HG03066 (cell line): Measurements from ENCODE around the gene UFD1.

Experiments
- ATAC-seq: cut with Tn5 transposase; IDR thresholded peaks from one replicate; pipeline ENCODE4 v1.9.1; 2021; ENCODE audit warnings: low read depth; ENCODE audit not compliant: unreplicated experiment

The UFD1 gene

DNA sequence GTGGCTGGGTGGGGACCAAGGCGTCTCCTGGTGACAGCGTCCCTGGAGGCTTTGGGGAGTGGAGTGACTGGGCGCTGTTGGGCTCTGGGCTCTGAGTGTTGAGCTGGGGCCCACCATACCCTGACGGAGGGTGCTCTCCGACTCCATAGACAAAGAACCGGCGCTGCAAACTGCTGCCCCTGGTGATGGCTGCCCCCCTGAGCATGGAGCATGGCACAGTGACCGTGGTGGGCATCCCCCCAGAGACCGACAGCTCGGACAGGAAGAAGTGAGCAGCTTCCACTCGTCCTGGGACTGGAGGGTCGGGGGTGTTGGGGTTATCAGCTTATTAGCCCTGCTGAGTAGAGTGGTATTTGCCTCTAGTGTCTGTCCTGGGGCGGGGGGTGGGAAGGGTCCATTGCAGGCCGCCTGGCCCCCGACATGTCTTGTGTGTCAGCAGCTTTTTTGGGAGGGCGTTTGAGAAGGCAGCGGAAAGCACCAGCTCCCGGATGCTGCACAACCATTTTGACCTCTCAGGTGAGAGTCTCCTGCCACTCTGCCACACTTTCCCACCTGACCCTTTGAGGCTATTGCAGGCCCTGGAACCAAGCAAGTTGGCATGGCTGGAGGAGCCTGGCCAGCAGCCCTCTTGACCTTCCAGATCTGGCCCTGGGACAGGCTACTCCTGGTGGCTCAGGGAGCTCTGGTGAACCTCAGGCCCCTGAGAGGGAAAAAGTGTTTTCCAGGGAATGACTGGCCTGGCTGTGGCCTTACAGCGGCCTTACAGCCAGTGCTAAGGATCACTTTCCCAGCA, 37.6 kb upstream of the UFD1 start:
- ATAC-seq, result no peak

DNA sequence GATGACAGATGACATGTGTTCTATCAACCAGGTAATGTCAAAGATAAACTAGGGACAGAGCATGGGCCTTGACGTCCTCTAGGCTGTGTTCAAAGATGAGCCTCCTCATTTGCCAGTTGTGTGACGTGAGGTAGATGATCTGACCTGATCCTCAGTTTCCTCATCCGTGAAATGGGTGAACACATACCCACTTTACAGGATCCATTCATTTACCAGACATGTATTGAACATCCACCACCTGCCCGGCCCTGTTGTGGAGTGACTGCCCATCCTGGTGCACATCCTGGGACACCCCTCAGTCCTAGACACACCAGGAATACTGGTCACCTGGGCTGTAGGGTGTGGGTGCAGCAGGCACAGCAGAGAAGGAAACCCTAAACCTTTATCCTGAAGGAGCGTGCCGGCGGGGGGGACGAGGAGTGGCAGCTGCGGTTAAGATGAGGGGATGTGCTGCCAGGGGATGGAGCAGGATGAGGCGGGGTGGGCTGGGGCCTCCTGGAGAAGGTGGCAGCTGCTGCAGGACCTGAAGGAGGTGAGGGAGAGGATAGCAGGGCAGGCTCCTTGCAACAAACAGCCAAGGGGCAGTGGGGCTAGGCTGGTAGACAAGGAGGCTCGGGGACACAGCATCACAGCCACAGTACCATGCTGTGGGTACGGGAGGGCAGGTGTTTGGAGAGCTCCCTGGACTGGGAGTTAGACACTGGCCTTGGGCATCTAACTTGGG, 36.8 kb upstream of the UFD1 start:
- no peak for ATAC-seq

DNA sequence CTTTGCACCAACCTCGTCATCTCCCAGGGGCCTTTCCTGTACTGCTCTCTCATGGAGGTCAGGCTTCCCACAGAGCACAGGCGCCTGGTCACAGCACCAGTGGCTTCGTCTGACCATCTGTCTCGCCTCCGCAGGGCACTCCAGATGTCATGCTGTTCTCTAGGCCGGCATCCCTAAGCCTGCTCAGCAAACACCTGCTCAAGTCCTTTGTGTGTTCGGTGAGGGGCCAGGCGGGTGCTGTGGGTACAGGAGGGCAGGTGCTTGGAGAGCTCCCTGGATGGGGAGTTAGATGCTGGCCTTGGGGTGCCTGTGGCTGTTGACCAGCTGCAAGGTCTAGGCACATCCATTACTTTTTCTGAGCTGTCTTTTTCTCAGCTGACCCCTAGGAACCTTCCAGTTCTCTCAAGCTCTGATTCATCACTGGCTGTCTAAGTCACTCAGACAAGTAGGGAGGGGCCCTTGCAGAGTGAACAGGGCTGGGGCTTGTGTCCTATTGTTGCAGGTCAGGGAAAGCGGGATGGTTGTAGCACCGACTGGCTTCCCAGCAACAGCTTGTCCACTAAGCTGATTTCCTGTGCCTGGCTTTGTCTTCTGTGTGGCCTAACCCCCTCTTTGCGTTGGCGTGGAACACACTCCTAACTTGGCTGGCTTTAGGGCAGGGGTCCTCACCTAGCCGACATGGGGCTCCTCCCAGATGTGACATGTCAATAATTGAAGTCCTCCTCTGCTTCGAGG, 36.0 kb upstream of the UFD1 start:
- ATAC-seq, result no peak

DNA sequence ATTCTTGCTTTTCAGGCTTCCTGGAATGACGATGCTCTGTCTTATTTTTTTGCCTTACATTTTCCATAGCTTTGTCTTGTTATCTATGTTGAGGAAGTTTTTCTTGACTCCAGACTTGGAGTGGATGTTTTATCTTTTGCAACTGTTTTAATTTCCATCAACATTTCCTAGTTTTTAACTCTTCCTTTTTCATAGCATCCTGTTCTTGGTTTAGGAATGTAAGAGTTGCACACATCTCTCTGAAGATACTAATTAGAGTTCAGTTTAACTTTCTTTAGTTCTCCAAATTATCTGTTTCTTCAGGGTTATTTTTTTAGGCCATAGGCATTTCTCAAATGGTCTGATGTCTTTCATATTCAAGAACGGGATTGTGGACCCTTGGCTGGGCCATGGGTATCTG, 34.8 kb upstream of the UFD1 start:
- no peak for ATAC-seq

DNA sequence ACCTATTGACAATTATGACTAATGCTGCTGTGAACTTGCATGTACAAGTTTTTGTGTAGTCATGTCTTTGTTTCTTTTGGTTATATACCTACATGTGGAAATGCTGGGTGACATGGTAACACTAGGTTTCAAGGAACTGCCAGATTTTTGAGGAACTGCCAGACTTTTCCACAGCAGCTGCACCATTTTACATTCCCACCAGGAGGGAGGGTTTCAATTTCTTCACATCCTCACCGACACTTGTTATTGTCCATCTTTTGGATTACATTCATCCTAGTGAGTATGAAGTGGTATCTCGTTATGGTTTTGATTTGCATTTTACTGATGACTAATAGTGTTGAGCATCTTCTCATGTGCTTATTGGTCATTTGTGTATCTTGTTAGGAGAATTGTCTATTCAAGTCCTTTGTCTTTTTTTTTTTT, 31.9 kb upstream of the UFD1 start:
- ATAC-seq, result no peak

DNA sequence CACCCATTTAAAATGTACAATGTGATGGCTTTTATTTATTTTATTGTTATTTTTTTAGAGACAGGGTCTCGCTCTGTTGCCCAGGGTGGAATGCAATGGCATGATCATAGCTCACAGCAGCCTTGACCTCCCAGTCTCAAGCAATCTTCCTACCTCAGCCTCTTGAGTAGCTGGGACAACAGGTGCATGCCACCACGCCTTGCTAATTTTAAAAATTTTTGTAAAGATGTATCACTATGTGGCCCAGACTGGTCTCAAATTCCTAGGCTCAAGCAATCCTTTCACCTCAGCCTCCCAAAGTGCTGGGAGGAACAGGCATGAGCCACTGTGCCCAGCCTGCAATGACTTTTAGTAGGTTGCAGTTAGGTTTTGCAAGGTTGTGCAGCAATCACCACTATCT, 30.9 kb upstream of the UFD1 start:
- no peak for ATAC-seq

DNA sequence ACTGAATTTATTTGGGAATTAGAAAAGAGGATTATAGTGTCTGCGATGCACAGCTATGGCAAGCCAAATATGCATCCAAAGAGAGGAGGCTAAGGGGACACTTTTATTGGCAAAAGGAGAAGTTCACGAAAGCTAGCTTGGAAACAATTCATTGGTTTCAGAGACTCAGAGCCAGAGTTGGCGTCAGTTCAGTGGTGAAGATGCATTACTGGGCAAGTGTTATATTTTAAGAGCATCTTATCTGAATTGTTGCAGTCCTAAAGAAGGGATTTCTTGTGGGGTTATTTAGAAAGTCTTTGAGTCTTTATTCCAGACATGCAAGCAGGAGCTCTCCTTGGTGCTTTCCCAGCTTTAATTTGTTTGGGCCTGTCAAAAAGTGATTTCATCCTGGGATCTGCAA, 30.2 kb upstream of the UFD1 start:
- no peak for ATAC-seq

DNA sequence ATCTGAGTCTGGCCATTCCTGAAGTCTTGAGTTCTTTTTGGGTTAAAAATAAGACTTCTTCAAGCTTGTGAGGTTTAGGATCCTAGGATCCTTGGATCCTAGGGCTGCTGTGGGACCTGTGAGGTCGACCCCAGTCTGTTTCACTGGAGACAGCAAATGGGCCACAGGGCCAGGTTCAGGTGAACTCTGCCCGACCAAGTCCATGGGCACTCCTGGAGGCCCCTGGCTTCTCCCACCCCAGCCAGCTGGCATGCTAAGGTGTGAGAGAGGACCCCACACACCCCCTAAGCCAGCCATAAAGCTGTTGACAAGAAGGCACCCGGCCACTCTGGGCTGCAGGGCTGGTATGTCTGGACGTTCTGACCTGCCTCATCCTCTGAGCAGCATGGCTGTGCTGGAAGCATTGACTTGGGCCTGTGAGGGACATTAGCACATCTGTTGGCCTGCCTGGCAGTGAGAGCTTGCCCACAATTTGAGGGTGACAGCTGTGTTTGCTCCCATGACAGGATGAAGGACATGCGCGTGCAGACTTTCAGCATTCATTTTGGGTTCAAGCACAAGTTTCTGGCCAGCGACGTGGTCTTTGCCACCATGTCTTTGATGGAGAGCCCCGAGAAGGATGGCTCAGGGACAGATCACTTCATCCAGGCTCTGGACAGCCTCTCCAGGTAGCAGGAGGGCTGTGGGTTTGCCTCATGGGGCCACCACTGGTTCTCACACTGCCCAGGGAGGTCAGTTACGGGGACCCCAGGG, 29.2 kb upstream of the UFD1 start:
- no peak for ATAC-seq

DNA sequence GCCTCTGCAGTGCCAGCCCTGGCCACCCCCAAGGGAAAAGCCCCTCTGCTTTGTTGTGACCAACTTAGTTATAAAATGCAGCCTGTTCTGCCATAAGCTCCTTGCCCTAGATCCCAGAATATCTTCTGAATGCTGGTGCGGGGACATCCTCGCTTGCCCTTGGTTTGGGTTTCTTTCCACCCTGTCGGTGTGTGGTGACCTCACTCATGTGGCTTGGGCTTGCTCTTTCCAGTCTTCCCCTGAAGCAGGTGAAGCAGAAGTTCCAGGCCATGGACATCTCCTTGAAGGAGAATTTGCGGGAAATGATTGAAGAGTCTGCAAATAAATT, 28.5 kb upstream of the UFD1 start:
- ATAC-seq, result no peak

DNA sequence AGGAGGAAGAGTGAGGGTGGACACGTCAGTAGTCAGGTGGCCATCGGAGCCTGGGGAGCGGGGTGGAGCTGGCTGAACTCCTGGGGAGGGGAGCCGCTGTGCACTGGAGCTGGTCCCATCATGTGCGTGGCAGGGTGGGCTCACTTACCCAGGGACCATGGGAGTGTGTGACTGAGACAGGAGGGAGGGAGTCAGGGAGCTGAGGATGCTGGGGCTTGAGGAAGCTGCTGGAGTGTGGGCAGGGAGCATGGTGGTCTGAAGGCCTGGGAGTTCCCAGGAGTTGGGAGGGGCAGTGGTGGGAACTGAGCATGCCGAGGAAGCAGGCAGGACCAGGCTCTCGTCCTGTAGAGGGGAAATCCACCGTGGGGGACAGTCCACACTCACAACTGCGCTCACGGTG, 27.2 kb upstream of the UFD1 start:
- ATAC-seq, result no peak

DNA sequence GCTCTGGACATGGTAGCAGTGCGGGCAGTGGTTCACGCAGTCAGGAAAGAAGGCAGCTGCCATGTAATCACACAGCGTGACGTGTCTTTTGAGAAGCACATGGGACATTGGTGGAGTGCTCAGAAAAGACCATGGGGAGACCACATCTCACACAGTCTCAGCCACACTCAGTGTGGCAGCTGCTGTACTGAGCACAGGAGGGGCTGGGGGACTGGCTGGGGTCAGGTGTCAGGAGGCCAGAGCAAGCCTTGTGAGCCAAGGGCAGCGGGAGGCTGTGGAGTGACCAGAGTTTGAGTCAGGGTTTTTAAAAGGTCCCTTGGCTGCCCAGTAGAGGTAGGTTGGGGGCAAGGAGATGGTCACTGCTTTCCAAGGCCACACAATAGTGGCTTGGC, 26.7 kb upstream of the UFD1 start:
- no peak for ATAC-seq

DNA sequence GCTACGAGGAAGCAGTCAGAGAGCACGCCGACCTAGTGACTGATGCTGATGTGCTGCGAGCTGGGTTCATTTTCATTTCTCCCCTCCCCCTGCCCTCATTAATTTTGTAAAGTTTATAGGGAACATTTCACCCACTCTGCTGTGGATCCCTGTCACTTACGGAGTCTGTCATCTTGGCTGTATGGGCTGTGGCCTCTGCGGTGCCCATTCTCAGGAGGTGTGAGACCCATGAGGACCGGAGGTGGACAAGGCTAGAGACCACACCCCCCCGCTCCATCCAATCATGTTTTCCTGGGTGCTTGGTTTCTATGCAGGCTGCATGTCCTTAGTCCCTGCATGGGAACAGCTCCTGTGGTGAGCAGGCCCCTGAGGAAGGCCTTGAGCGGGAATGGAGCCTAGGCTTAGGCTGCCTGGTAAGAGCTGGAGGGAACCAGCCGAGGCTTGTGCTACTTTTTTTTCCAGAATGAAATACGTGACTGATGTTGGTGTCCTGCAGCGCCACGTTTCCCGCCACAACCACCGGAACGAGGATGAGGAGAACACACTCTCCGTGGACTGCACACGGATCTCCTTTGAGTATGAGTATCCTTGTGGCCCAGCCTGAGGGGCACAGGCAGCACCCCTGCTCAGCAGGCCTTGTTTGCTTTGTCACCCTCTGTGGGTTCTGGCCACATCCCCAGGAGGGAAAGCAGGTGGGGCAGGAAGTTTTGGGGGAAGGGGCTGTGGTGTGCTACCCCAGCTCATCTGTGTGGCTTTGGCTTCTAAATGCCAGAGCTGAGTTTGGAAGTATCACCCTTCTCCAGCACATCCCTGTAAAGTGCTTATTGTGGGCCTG, 26.1 kb upstream of the UFD1 start:
- ATAC-seq, result no peak

DNA sequence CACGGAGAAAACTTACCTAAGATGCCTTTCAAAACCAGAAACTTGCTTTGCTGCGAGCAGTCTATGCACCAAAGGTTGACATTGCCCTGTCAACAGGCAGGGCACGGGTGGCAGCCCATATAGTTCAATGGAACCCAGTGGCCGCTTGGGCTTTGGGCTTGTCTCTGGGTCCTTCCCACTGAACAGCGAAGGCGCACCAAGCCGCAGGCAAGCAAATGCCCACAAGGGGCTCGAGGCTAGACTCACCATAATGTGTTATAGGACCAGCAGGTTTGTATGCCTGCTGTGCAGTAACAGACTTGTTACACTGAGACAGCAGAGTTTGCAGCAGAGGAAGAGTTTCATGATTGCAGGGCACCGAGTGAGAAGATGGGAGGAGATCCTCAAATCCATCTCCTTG, 24.9 kb upstream of the UFD1 start:
- ATAC-seq, result no peak

DNA sequence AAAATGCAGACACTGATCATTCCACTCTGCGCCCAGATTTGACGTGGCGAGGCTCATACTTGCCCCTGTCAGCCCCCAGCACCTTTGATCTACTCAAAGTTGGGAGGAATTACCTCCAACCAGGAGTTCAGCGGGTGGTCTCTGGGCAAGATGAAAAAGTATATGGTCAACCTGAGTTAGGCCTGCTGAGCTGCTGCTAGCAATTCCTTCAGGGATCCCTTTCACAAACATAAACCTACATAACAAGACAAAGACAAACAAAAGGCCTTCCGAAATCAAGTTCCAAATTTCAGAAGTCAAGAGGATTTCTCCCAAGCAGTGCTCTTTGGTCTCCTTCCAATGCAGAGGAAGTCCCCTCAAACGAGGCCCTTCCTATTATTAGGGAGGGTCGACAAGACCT, 24.4 kb upstream of the UFD1 start:
- no peak for ATAC-seq

DNA sequence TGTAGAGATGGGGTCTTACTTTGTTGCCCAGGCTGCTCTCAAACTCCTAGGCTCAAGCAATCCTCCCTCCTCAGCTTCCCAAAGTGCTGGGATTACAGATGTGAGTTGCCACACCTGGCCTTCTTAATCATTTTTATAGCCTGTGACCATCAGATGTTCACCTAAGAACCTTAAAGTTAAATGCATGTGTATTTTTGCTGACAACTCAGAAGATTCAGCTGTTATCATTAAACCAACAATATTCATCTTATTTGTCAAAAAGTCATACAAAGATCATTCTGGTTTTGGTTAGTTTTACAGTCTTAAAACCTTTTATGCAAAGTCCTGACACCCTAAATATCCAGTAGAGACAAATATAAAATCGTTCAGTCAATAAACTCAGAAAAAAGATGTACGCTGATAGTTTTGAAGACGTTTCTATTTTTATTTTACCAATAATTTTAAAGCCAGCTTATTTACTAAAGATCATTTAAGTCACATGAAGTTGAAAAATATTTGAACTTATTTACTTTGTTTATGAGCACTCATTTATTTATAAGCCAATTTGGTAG, 23.0 kb upstream of the UFD1 start:
- no peak for ATAC-seq

DNA sequence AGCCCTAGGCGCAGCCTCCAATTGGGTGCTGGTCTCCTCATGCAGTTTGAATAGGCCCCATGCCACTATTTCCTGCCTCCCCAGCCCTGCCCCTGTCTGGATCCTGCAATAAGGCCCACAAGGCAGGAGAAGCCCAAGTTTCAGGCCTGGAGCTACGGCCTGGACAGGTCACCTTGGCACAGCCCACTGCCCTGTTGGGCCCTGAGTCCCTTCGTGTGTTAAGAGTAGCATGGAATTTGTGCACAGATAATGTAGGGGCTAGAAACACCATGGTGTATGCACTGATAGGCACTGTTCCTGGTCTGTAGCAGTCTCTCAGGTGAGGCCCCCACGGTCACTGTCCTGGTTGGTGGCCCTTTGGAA, 20.9 kb upstream of the UFD1 start:
- no peak for ATAC-seq

DNA sequence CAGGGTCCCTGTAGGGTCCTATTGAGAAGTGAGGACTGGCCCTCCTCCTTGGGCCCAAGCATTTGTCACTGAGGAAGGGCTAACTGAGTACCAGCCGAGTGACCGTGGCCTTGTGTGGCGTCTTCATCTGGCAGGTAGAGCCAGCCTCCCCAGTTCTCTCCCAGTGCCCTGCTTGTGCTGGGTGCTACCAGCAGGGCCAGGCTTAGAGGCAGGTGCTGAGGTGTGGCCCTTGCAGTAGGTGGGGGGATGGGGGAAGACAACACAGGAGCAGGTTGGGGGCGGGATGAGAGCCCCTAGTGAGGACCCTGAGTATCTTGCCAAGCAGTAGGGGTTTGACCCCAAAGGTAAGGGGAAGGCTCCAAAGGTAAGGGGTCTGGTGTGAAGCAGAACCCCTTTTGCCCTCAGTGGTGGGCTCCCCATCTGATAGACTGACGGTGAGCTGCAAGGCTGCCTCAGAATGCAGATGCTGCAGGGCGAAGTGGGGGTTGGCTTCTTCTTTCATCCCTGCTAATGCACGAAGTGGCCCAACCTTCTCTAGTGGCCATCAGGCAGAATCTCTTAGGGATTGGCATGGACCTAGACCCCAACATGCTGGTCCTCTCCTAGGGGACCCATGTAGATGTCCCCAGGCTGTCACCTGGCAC, 20.4 kb upstream of the UFD1 start:
- ATAC-seq, result no peak

DNA sequence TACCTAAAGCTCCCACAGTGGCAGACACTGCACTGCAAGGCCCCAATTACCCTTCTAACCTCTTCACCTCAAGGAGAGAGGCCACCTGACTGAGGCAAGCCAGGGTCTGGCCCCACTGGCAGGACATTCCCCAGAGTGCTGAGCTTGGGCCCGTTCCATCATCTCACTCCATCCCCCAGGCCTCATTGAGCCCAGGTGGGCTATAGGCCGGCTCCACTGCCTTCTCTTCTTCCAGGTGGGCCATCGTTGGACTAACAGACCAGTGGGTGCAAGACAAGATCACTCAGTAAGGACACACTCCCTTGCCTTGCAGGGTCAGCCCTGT, 19.8 kb upstream of the UFD1 start:
- ATAC-seq, result no peak

DNA sequence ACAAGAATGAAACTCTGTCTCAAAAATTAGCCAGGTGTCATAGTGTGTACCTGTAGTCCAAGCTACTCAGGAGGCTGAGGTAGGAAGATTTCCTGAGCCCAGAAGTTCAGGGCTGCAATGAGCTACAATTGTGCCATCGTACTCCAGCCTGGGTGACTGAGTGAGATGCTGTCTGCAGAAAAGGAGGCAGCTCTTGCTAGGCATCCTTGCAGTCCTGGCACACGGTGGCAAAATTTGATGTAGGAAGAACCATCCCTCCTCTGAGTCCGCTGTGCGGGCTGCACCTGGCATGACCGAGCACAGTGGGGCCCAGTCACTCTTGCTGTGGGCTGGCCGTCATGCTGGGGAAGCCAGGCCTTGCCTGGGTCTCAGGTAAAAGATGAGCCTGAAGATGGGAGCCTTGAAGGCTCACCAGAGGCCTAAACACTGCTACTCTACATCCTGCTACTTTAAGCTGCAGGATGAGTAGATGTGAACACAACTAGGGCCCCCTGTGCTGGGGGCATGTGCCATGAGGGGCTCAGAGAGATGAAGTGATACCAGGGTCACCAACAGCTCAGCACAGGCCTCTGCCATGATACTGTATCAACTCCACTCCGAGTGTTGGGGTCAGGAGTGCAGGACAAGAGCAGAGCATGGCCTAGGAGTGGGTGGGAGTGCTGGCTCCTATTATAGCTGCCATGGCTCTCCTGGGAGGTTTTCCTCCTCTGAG, 19.3 kb upstream of the UFD1 start:
- ATAC-seq, result no peak
